ENCODE data around the gene OPN5. TPM values are rescaled to one million over a fixed set of nuclear protein-coding genes. Genes with fewer than 3 reads are reported as not detected.
"Not testable (repeated sequence)": the region's sequence is repeated elsewhere in the genome, so short reads cannot be mapped to it uniquely, and the experiment has no call there.

OPN5 gene, protein sequence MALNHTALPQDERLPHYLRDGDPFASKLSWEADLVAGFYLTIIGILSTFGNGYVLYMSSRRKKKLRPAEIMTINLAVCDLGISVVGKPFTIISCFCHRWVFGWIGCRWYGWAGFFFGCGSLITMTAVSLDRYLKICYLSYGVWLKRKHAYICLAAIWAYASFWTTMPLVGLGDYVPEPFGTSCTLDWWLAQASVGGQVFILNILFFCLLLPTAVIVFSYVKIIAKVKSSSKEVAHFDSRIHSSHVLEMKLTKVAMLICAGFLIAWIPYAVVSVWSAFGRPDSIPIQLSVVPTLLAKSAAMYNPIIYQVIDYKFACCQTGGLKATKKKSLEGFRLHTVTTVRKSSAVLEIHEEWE
- not detected in 2 replicates for total RNA-seq (2014; rRNA removed; shearing (Covaris generic))
- not detected in 2 replicates for polyA plus RNA-seq (2015; cell fraction: cytosol; rRNA removed)
- polyA plus RNA-seq (2015; cell fraction: nucleus; rRNA removed) = 0.10 TPM in 1 of 2 replicates, not detected in the other

DNA sequence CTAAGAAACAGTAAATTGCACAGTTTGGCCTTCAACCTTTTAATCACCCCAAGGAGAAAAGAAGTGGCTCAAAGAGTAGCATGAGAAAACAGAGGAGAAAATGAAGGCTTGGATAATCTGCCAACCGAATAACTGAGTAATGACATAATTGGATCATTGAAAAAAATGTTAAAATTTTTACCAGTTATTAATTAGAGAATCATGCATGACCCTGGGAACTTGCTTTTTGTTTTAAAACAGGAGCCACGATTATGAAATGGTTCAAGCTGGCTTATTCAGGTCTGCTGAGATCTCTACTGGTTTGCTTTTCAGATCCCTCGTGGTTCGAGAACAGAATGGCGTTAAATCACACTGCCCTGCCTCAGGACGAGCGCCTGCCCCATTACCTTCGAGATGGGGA is at the start of gene OPN5:
Gene OPN5, plus strand, starts transcription at position 301 of the 400 bp plus-strand sequence. Its CDS starts 35 bp downstream, at position 336.
- no peak for DNase-seq (ENCODE audit: low read depth)

- no peak for DNase-seq (ENCODE audit: low read depth)
Observed at GRCh38 chr6:47733879-47734558, 47.8 kb upstream of the OPN5 start.

- no peak for DNase-seq (ENCODE audit: low read depth)
Observed at GRCh38 chr6:47734831-47735481, 46.9 kb upstream of the OPN5 start.

DNA sequence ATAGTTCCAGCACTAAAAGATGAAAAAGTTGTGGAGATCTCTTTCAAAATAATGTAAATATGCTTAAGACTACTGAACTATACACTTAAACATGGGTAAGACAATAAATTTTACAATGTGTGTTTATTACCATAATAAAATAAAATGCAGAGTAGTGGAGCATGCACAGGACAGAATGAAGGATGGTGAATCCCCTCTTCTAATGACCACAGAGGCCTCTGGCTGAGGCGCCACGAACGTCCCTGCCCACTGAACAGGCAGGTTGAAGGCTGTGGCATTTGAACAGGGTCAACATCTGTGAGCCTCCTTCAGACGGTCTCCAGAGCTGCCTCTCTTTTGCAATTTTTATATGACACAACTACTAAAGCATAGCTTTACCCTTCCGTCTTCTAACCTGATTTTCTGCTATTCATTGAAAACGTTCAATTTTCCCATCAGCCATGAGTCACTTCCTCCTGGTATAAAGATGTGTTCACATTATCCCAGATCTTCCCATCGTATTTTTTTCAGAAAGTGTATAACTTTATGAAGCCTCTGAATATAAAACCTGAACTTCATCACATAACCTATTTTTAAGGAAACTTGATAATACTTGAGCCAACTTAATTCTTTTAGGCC is 45.6 kb upstream of the OPN5 start:
- DNase-seq (ENCODE audit: low read depth) = peak; percentile 56

DNA sequence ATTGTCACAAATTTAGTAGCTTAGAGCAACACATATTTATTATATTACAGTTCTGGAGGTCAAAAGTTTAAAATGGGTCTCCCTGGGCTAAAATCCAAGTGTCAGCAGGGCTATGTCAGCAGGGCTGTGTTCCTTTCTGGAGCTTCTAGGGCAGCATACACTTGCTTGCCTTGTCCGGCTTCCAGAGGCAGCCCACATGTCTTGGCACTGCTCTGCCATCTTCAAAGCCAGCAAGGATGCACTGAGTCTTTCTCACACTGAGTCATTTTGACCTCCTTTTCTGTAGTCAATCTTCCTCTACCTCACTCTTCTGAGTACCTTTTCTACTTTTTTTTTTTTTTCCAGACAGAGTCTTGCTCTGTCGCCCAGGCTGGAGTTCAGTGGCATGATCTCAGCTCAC is 44.4 kb upstream of the OPN5 start:
- DNase-seq (ENCODE audit: low read depth) = no peak

GRCh38 chr6:47740714-47741113 is 41.1 kb upstream of the OPN5 start:
- no peak for DNase-seq (ENCODE audit: low read depth)

DNA sequence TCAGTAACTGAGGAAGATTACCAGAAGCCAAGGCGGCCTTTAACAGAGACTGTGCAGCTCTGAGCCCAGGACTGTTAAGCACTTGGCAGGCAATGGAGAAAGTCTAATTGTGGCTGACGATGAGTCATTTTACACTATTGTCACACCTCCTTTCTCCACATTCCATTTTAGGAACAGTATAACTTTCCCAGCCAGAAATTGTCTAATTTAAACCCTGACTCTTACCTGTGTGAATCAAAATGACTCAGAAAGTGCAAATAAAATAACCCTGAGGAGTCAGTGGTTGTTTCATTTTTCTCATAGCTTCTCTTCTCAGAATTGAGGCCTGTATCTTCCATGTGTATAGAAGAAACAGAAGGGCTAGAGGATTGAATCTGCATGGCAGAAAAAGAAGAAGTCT is 40.0 kb upstream of the OPN5 start:
- peak; percentile 86 for DNase-seq (ENCODE audit: low read depth)

GRCh38 chr6:47743744-47744143 is 38.1 kb upstream of the OPN5 start:
- DNase-seq (ENCODE audit: low read depth) = no peak

DNA sequence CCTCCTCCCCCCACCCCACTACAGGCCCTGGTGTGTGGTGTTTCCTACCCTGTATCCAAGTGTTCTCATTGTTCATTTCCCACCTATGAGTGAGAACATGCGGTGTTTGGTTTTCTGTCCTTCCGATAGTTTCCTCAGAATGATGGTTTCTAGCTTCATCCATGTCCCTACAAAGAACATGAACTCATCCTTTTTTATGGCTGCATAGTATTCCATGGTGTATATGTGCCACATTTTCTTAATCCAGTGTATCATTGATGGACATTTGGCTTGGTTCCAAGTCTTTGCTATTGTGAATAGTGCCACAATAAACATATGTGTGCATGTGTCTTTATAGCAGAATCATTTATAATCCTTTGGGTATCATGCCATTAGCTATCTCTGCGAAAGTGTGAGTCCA is 36.6 kb upstream of the OPN5 start:
- not testable (repeated sequence) for DNase-seq (ENCODE audit: low read depth)

DNA sequence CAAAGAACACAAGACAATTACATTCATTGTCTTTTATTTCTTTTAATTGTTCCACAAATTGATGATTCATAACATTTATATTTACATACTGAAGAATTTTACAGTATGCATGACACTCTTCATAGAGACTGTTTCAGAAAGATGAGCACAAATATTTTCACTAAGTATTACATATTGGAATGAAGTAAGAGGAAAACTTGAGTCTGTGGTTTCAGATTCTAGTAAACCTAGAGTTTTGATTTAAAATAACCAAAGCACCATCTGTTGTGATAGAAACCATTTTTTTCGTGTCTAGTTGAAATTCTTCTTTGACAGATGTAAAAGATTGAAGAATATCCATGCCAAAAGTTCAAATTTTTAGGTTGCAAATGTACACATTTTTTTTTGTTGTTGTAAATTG is 32.1 kb upstream of the OPN5 start:
- DNase-seq (ENCODE audit: low read depth) = no peak

- DNase-seq (ENCODE audit: low read depth) = no peak
Observed at GRCh38 chr6:47752801-47753200, 29.0 kb upstream of the OPN5 start.

- no peak for DNase-seq (ENCODE audit: low read depth)
Observed at GRCh38 chr6:47759364-47759763, 22.5 kb upstream of the OPN5 start.

GRCh38 chr6:47762502-47762901 is 19.3 kb upstream of the OPN5 start:
- DNase-seq (ENCODE audit: low read depth) = no peak

DNA sequence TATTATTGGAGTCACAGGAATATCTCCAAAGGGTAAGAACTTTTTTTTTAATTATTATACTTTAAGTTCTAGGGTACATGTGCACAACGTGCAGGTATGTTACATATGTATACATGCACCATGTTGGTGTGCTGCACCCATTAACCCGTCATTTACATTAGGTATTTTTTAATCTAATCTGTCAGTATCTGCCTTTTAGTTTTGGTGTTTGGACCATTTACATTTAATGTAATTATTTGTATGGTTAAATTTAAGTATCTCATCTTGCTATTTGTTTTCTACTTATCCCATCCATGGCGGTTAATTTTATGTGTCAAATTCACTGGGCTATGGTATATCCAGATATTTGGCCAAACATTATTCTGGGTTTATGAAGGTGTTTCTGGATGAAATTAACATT is 15.4 kb upstream of the OPN5 start:
- DNase-seq (ENCODE audit: low read depth) = no peak

DNA sequence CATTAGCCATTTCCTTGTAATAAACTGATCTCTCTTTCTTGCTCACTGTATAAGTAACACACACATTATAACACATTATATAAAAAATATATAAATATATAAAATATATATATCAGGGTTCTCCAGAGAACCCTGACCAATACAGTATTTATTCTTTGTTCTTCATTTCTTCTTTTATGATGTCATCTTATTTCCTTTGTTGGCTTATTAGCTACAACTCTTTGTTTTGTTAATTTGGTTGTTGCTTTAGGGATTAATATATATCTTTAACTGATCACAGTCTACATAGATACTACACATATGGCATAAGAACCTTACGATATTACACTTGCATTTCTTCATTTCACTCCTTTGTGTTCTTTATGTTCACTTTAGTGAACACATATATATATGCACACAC is 14.7 kb upstream of the OPN5 start:
- DNase-seq (ENCODE audit: low read depth) = no peak

GRCh38 chr6:47769982-47770381 is 11.8 kb upstream of the OPN5 start:
- DNase-seq (ENCODE audit: low read depth) = no peak

DNA sequence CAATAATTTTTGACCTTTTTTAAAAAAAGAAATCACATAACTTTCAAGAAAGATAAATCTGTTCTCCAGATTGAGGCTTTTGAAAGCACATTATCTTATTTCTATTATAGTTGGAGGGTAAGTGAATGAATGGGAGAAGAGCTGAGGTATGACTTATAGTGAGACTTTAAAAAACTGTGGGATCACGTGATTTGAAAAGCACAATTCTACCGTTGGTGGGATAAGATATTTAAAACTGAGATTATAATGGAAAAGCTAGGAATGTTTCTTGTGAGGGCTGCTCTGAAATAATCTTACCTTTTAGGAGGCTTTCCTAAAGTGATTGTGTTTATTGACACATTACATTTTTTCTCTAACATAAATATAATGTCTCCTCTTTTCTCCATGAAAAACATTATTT is 9.5 kb upstream of the OPN5 start:
- DNase-seq (ENCODE audit: low read depth) = no peak

GRCh38 chr6:47773005-47773404 is 8.8 kb upstream of the OPN5 start:
- DNase-seq (ENCODE audit: low read depth) = no peak

DNA sequence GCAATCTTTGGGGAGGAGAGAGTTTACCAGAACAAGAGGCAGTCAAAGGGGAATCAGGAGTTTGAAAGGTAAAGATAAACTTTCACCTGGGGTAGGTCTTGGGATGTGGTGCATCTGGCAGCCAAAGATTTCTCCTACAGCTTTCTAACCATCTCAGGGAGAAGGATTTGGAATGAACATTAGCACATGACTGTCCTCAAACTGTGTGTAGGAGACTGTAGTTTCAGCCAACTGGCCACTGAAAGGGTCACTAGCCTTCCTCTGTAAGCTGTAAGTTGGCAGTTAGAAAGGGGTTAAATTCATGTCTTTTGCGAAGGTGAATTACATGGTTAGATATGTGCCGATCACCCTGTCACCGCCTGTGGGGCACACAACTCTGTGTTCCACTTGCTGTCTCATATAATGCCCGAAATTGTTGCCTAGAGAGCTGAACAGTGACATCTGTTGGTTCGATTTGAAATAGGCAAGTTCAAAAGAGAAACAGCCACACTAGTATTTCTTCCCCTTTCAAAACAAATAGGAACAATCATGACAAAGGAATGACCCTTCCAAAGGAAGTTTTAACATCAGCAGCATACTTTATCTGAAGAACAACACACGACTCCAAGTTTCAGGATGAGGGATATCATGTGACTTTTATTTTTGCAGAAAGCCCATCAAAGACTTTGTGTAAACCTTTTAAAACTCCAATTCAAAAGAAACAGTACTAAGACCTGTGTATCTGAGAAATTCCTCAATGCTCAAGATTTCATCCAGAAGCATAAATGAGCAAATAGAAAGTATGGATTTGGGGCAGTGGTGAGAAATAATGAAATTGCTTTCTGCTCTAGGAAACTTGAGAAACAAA is 1.1 kb upstream of the OPN5 start:
- peak; percentile 84 for DNase-seq (ENCODE audit: low read depth)

DNA sequence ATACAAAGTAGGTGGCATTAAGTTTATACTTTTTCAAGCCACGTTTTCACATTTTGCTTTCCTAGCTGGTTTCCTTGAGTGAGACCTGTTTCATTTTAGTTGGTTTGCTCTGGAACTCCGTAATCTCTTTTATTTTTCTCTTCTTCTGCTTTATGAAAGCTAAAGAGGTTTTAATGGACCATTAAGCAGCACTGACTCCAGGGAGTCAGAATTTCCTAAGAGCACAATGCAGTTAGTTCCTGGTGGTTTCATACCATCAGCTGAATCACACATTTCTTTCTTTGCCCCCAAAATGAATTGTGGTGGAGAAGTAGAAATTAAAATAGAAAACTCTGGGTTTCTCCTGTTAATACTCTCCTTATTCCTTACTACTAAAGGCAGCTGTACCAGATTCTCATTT is 3.4 kb downstream of the OPN5 start:
- DNase-seq (ENCODE audit: low read depth) = no peak
